ENCODE data around the gene FGF13.
A peak's percentile ranks its signal among the peaks of the same experiment; 100 is the strongest.

Gene FGF13

DNA sequence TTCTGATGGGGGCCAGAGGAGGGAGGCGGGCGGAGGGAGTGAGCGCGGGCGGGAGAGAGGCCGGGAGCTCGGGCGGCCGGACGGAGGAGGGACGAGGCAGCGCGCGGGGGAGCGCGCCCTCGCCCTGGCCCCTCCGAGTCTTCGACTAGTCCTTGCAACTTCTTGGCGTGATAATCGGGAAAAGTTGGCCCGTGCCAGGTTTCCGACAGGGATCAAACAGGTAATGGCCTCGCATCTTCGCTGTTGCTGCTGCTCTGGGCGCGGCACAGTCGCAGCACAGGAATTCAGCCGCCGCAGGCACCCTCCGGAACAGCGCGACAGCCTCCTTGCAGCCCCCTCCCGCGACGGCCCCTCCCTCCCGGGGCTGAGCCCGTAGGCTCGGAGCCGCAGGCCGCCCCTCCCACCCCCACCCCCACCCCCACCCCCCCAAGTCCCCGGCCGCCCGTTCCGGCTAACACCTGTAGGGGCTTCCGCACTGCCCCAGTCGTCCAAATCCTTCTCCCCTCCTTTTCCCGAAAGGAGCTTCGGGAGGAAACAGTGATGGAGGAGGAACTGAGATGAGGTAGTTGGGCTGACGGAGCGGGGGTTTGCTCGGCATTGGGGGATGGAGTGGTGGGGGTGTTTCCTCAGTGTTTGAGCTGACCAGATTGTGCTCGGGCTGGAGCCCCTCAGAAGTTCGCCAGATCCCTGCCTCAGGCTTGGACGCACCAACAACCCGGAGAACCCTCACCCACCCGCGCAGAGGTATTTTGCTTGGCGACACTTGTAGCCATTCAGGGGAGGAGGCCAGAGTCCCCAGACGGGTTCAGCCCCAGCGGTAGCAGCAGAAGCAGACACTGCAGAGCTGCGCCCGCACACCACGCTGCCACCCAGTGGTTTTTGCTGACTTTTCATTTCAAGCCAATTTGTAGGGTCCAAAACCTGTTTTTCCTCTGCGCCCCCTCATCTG is at the start of gene FGF13:
Gene FGF13 (minus strand): TSS at position 319 of the 949 bp plus-strand sequence. CDS start 714 bp downstream, outside the sequence.
- DNase-seq, result no peak

DNA sequence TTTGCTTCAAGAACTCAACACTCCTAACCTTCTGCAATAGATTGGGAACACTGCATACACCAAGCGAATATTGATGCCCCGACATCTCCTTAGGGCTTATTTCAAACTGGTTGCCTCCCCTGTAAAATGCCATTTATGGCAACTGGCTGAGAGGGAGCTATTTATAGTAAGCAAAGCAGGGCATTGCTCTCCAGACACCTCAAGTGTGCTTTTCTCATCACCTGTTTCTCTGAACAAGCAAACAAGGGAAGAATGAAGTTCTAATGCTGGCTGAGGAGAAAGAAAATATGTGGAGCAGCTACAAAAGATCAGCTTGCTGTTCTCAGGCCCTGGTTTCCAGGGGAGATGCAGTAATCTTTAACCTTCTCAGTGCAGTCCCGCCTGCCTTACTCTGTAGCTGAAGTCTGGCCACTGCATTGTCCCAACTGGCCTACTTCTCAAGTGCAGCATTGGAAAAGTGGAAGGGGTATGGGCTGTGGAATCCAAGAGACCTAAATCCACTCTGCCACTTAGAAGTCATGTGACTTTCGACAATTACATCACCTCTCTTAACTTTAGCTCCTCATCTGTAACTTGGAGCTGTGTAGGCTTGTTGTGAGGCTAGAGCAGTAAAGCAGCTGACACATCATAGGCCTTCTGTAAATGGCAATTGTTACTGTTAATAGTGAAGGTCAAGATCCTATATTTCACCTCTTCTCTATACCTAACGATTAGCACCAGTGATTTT is 47.9 kb upstream of the FGF13 start:
- no peak for DNase-seq

DNA sequence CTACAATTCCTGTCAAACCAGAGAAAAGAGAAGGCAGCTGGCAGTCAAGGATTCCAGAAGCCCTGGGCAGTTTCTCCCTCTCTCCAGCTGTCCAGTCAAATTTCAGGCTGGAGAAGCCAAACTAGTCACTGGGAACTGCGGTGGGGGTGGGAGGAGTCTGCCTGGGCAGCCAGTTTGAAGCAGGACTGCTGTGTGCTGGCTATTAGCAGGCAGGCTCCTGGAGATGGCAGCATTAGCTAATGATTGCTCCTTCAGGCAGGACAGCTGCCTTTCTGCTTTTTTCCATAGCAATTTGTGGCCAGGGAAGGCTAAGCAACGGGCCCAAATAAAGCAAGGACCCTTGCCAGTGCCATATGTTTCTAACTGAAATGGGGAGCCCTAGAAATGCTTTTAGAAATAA is 44.7 kb upstream of the FGF13 start:
- no peak for DNase-seq

DNA sequence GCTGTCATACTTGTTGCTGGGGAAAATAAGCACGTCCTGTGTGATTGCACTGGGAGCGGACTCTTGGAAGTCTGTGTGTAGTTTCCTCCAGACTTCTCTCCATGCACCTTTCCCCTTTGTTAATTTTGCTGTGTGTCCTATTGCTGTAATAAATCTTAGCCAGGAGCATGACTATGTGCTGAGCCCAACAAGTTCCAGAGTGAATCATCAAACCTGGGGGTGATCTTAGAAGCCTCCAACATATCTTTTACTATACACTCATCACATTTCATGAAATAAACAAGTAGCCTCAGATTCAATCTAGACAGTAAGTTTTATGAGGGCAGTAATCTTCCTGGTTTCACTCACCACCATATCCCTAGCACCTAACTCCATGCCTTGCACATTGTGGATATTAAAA is 43.3 kb upstream of the FGF13 start:
- DNase-seq, result no peak

GRCh38 chrX:138748480-138748879 is 37.0 kb upstream of the FGF13 start:
- no peak for DNase-seq

GRCh38 chrX:138745196-138745595 is 33.7 kb upstream of the FGF13 start:
- DNase-seq, result peak in 3 of 6 experiments; percentile 0 to 46 (median 26)

- no peak for DNase-seq
These were observed 30.7 kb upstream of the FGF13 start for GRCh38 chrX:138742217-138742616.

DNA sequence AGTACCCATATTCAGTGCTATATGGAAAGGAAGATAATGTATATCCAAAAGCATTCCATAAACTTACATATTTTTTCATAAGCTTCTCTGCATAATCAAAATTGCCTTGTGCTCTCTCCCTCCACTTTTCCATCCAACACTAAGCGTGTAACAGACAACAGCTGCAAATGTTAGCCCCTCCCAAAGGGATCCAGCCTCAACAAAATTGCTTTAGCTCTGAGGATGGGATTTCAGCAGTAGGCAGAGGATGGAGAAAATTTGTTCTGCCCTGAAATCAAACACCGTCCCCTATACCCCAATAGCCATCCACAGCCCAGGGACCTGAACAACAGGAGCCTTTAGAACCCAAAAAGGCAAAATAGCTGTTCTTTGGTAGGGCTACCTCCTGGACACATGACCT is 28.8 kb upstream of the FGF13 start:
- DNase-seq, result no peak

GRCh38 chrX:138723301-138723700 is 11.8 kb upstream of the FGF13 start:
- no peak for DNase-seq

DNA sequence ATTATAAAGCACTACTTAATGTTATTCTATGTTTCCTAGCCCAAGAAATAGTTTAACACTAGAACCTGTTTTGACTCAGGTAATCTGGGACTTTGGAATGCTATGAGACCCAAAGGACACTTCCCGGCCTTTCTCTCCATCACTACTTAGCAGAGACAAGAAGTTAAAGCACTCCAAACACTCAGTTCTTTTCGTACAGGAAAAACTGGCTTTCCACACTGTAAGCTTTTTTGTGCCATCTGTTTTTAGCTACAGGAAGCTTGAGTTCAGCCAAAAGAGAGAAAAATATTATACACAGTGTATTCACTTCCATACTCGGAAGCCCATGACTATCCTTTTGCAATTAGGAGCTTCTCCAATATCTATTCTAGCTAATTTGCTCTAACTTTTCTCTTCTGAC is 7.9 kb upstream of the FGF13 start:
- DNase-seq, result no peak

DNA sequence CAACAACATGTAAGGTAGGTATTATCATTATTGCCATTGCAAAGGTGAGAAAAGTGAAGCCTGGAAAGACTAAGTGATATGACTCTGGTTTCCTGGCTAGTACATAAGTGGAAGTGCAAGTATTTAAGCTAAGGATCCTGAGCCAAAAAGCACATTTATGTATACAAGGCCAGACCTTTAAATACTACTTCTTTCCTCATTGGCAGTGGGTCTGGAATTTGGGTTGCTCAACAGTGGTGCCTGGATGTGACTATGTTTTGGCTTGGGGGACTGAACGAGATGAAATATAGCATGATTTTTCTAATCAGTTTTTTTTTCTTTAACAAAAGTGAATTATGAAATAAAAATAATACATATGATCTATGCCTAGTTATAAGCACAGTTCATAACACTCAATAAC is 7.4 kb upstream of the FGF13 start:
- DNase-seq, result no peak

DNA sequence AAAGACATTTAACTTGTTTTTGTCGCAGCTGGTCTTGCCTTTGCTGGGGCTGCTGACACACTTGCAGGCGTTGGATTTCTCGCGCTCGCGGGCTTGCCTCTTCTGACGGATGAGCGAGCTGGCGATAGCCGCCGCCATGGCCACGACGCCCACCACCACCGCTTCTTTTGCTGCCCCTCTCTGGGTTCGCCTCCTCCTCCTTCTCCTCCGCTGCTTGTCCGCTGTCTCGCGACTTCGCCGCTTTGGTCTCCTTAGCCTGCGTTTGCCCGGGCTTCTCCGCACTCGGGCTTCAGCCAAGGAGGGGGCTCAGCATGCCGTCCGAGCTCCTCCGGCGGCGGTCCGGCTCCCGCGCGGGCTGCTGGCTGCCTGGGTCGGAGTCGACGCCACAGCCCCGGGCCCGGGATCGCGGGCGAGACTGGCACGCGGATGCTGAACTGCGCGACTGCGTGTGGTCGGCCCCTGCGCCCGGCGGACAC is 613 bp downstream of the FGF13 start:
- DNase-seq, result no peak

DNA sequence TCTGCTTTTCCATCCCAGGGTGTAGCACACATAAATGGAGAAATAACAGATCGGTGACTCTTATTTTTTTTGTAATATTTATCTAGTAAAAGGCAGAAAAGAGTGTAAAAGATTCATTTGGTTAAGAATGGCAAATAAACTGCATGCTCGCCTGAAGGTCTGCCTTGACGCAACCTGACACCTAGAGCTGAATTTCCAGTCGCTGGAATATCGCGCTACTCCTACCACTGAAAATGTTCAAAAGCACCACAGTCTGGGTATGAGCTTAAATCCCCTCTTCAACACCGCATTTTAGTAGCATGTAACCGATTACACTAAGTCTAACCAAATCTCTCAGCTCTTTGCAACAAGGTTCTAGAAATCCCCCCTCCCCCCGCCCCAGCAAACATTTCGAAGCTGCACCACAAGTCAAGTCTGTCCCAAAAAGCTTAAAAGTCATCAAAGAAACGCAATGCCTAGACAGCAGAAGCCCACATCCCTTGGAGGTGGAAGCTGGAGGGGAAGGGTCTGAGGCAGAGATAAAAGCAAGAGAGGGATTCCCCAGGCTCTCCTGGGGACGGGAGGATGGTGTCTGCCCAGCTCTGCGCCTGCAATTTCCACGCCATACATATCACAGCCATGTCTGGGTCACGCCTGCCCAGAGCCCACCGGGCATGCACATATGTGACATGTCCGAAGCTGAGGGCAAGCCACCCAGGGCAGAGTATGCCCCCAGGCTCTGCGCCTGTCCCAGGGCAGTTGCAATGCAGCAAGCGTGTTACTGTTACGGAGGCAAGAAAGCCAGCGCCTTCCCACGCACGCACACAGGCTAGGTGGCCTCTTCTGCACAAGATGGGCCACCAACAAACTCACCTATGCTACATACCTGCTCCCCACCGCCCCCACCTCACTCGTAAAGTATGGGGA is 1.4 kb downstream of the FGF13 start:
- no peak for DNase-seq

DNA sequence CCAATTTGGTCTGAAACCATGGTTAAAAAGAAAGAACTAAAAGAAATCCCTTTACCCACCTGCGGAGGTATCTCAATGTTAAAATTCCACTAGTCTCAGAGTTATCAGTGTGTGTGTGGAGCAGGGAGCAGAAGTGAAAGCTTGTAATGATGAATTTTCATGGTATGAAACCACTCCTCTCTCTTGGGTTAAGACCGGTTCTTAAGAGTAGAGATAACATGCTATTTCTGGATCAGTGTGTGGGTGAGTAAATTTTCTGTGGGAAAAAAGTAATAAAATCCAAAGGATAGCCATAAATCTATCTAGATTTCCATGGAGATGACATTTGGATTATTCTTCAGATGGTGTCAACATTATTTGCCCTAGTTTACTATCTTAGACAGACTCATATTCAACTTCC is 3.2 kb downstream of the FGF13 start:
- no peak for DNase-seq

- DNase-seq, result no peak
These were observed 6.9 kb downstream of the FGF13 start for GRCh38 chrX:138704596-138704995.

- no peak for DNase-seq
These were observed 7.4 kb downstream of the FGF13 start for GRCh38 chrX:138704101-138704500.

- DNase-seq, result no peak
These were observed 18.9 kb downstream of the FGF13 start for GRCh38 chrX:138692591-138692990.

DNA sequence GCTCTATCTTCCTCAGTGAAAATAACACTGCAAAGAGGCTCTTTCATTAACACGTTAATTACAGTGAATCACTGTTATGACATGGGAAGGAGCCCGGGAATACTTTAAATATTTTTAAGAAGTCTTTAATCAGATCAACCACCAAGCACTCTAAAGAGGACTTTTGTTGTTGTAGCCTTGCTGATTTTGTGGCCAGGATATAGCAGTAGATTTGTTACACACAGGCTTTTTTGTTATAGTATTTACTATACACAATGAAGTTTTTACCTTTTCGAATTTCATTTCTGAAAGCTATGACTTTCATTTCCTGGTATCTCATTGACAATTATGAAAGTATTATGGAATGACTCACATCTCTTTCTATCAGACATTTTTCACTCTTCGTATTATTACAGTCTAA is 20.3 kb downstream of the FGF13 start:
- DNase-seq, result no peak

DNA sequence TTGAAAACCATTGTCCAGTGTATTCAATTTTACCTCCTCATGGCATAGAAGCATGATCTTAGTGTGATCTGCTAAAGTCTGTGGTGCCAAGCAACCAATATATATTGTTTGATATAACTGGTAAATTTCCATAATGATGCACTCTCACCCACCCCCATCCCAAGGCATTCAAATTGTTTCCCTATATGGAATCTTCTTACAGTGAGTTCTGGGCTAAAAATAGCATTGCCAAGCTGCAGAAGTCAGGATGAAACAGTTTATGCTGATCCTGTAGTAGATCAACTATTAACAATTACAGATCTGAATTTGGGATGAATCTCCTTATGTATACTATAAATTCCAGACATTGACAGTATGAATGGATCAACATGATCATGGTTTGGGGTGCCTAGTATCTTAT is 20.9 kb downstream of the FGF13 start:
- DNase-seq, result no peak

GRCh38 chrX:138683600-138683999 is 27.9 kb downstream of the FGF13 start:
- DNase-seq, result no peak

DNA sequence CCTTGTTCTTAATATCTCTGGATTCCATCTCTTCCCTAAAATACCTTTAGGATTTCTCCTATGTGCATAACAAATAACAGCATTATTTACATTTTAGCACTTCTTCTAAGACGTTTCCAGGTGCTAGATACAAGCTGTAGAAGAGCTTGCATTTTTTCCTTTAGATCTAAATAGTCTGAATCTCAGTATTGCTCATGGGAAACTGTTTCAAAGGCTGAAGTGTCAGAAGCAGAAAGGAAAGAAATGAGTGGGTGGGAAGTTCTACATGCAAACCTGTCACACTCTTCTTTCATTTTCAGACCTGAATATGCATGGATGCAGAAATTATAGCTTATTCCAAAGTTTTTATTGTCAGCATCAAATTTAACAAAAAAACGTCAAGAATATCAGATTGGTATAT is 41.8 kb downstream of the FGF13 start:
- DNase-seq, result no peak

- DNase-seq, result no peak
These were observed 47.1 kb downstream of the FGF13 start for GRCh38 chrX:138664466-138664865.

DNA sequence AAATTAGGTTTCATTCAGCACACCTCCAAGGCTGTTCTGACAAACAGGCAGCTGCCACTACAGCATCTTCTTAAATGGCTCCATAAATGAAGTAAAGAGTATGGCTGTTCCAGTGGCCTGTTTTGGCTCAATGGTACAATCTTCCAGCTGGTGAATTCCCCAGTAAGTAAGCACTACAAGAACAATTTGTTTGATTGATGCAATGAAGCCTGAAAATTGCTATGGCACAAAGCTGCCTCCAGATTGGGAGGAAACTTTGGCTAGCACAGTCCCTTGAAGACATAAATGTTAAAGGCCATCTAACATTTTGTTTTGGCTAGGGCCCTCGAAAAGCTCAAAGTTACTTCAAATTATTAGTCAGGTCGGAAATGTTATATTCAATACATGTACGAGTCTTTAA is 47.5 kb downstream of the FGF13 start:
- no peak for DNase-seq

All from stimulated activated naive CD4-positive, alpha-beta T cell (primary cell).